GM18858 (cell line): Measurements from ENCODE around the gene CTNNAL1.
A peak's percentile ranks its signal among the peaks of the same experiment; 100 is the strongest.
"Not testable (repeated sequence)": the region's sequence is repeated elsewhere in the genome, so short reads cannot be mapped to it uniquely, and the experiment has no call there.

Experiments
- ATAC-seq: cut with Tn5 transposase; IDR thresholded peaks from one replicate; pipeline ENCODE4 v1.9.1; 2021; ENCODE audit not compliant: unreplicated experiment

Gene CTNNAL1

GRCh38 chr9:108937561-108938305, 75.6 kb downstream of the CTNNAL1 start:
- ATAC-seq: no peak

DNA sequence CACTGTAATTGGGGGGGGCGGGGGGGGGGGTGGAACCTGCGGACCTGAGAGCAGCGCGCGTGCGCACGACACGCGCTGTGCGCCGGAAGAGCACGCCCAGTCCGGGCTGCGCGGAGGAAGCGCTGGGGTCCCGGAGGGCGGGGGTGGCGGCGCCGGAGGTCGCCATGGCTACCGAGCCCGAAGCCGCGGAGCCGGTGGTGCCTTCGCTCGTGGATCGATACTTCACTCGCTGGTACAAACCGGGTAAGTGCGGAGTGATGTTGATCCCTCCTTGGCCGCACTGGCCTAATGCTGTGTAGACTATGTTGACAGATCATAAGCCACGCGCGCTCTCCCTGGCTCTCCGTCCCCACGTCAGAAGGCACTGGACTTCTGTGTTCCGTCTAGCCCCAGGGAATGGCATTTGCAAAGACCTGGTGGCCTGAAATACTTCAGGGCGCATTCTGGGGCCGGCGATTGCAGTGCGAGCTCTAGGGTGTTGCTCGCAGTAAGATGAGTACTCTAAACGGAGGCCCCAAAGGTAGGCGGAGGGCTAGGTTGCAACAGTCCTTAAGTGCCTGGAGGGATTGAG, 78.9 kb downstream of the CTNNAL1 start, which contains the start of gene ABITRAM:
TSS of gene ABITRAM (plus strand) at position 78 of the 571 bp plus-strand sequence. CDS start at position 165, 87 bp downstream.
- ATAC-seq: peak; percentile 67

DNA sequence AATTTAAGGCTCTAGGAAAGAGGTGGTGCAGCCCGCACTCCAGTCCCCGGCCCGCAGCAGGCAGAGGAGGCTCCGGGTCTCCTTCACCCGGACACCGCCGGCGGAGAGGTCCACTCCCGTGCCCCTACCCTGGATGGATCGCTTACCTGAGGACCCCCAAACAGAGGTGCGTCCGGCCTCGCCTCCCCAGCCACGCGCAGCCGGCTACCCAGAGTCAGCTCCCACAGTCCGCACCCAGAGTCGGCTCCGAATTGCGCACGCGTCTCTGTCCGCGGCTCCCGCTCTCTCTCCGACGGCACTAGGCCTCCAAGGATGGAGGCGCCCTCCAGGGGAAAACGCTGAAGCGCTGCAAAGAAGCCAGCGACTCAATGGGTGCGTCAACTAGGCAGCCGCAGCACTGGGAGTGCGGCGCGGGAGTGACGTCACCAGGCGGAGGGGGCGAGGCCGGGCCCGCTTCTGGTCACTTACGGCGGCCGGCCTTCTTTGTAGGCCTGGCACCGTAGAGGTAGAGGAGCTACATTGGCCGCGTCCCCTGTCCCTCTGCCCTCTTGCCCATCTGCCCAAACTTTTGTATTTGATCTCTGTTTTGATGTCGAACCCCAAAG, 79.5 kb downstream of the CTNNAL1 start, which contains the start of gene ELP1:
TSS of gene ELP1 (minus strand) at position 407 of the 605 bp plus-strand sequence. CDS start 2,978 bp downstream, outside the sequence.
- peak; percentile 84 for ATAC-seq

- ATAC-seq: no peak
Measured at GRCh38 chr9:108933231-108933717, 80.0 kb downstream of the CTNNAL1 start.

GRCh38 chr9:108928386-108928785, 84.9 kb downstream of the CTNNAL1 start:
- no peak for ATAC-seq

GRCh38 chr9:108924466-108924865, 88.8 kb downstream of the CTNNAL1 start:
- no peak for ATAC-seq

DNA sequence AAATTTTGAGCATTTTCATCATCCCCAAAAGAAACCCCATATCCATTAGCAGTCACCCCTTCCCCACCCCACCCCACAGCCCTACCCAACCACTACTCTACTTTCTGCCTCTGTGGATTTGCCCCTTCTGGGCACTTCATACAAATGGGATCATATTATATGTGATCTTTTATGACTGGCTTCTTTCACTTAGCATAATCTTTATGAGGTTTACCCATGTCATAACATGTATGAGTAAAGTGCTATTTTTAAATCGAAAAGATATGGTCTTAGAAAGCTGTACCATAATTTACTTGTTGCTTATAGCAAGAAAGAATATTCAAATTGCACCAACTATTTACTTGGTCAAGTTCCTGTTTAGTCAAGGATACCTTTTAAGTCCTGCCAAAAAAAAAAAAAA, 92.1 kb downstream of the CTNNAL1 start:
- ATAC-seq: no peak

- not testable (repeated sequence) for ATAC-seq
Measured at GRCh38 chr9:108920401-108920800, 92.9 kb downstream of the CTNNAL1 start.

- no peak for ATAC-seq
Measured at GRCh38 chr9:108919517-108919916, 93.8 kb downstream of the CTNNAL1 start.

GRCh38 chr9:108913391-108913790, 99.9 kb downstream of the CTNNAL1 start:
- no peak for ATAC-seq

DNA sequence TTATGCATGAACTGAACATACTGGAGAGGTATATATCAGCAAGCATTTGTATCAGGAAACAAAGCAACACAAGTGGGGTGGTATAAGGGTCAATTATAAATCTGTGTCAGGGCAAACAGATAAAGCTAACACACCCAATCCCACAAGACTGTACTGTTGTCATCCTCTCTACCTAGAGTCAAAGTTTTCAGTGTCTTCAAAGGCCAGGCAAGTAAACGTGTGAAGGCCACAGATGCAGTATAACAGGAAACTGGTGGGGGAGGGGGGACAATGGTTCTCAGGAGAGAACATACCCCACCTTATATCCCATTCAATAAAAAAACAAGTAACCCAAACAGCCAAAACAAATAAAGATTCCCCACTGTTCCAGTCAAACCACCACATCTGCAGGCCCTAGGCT, 101.5 kb downstream of the CTNNAL1 start:
- ATAC-seq: no peak

DNA sequence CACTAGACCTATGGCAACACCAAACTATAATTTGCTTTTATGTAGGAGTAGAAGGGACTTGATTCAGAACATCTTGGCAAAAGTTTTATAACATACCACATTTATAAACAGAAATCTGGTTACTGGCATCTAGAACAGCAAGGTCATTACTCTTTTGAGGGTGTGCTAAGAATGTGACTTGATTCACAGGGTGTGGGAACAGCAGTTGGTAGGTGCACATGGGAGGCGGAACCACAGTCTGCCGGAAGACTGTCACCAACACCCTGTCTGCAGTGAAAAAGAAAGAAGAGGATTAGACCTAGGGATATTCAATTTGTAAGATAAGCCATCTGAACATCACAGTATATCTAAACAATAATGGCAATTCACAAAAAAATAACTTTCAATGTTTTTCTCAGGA, 102.4 kb downstream of the CTNNAL1 start:
- ATAC-seq: no peak

- no peak for ATAC-seq
Measured at GRCh38 chr9:108910402-108910801, 102.9 kb downstream of the CTNNAL1 start.

GRCh38 chr9:108905494-108905893, 107.8 kb downstream of the CTNNAL1 start:
- no peak for ATAC-seq

DNA sequence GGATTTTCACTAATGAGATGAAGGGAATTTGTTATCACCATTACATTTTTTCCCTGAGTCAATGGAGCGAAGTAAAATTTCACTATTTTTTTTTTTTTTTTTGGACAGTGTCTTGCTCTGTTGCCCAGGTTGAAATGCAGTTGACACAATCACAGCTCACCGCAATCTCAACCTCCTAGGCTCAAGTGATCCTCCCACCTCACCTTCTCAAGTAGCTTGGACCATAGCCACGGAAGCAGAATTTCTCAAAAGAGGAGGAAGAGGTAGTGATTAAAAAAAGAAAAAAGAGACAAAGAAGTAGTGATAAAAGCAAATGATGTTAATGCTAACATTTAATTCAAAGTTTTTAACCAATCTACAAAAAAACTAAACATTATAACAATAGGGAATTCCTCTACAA, 109.1 kb downstream of the CTNNAL1 start:
- ATAC-seq: no peak

- ATAC-seq: no peak
Measured at GRCh38 chr9:108903420-108904103, 109.7 kb downstream of the CTNNAL1 start.

DNA sequence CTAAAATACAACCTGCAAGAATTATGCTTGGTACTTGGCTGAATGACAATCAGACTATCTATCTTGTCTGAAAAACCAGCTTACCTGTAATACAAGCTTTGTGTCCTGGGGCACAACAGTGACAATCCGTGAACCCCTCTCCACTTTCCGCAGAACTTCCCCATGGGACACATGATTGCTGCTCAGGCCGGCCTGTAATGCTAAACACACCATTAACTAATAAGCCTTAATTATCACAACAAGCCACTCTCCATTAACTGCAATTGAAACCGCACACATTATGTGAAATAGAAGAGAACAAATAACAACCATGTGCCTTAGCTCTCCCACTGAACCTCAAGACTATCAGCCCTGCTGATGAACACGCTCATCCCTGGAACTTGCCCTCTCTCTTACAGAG, 113.1 kb downstream of the CTNNAL1 start:
- ATAC-seq: no peak

GRCh38 chr9:108899023-108899695, 114.1 kb downstream of the CTNNAL1 start:
- ATAC-seq: not testable (repeated sequence)

DNA sequence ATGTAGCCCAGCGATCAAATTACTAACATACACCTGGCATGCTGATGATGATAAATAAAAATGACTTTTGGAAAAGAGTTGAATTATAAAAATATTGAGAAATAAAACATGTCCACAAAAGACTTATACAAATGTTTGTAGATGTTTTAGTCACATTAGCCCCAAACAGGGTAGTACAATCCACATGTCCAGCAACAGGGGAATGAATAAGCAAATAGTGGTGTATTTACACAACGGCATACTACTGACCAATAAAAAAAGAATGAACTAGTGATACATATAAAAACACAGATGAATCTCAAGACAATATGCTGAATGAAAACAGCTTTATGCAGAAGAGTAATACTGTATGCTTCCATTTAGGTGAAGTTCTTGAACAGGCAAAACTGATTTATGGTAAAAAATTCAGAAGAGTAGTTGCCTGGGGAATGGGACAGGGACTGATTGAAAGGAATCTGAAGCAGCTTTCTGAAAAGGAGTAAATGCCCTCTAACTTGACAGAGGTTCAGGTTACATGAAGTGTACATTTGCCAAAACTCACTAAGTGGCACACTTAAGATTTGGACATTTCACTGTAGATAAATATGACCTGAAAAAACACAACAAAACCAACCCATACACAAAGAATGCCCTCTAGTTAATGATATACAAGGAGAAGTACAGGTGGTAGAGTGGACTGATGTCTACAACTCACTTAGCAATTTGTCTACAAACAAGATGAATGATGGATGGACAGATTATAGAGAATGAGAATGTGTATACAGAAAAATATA, 115.8 kb downstream of the CTNNAL1 start:
- ATAC-seq: no peak
